Femur (tissue), 1 donor: Measurements from ENCODE around the gene DYNC2H1.
A peak's percentile ranks its signal among the peaks of the same experiment; 100 is the strongest.
"Not testable (repeated sequence)": the region's sequence is repeated elsewhere in the genome, so short reads cannot be mapped to it uniquely, and the experiment has no call there.

Experiments used
- DNase-seq: peaks from one replicate; pipeline ENCODE4 v3.0.0-alpha.2; 2017

The DYNC2H1 gene

DNA sequence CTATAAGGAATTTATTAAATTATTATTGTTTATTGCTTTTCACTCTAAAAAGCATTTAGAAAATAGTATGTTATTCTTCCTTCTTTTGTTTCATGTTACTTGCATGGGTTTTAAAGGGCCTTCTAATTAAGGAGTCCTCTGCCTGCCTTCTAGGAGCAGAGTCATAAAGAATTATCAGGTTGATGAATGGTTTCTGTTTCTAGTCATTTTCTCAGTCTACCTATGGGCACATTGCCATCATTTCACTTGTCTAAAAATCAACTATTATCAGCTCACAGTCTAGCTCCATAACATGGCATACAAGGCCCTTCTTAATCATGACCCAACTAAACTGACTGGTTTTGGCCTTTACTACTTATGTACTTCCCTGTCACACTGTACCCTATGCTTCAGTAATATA, 16.2 kb downstream of the DYNC2H1 start:
- no peak for DNase-seq

DNA sequence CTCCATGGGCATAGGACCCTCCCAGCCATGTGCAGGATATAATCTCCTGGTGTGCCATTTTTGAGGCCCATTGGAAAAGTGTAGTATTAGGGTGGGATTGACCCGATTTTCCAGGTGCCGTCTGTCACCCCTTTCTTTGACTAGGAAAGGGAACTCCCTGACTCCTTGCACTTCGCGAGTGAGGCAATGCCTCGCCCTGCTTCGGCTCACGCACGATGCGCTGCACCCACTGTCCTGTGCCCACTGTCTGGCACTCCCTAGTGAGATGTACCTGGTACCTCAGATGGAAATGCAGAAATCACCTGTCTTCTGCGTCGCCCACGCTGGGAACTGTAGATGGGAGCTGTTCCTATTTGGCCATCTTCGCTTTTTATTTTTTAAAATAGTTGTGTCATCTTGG, 32.8 kb downstream of the DYNC2H1 start:
- DNase-seq = not testable (repeated sequence)

DNA sequence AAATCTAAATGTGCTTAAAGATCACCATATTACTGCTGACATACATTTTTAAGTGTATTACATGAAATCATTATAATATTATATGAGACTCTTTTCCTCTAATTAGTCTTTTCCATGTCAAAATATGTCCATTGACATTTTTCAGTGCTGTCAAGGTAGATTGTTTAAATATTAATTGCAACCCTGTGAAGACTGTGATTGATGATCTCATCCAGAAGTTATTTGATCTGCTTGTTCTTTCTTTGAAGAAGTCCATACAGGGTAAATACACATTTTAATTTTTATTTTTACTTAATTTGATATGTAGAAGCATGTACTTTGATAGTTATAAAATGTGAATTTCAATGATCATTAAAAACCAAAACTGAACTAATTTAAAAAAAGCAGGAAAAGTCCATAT, 38.4 kb downstream of the DYNC2H1 start:
- DNase-seq = no peak

DNA sequence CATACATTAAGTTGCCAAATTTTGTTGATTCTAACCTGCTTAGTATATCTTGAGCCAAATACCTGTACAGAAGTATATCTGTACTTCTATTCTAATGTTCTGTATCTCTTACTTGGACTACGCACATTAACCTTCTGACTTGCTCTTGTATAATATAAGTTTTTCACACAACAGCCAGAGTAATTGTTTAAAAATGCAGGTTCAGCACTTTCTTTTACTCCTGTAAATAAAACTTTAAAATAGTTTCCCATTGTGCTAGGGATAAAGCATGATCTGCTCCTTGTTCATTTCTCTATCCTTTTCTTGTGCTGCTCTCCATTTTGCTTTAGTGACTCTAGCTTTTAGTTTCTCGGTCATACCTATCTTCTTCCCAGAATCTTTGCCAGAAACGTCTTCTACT, 48.3 kb downstream of the DYNC2H1 start:
- no peak for DNase-seq

DNA sequence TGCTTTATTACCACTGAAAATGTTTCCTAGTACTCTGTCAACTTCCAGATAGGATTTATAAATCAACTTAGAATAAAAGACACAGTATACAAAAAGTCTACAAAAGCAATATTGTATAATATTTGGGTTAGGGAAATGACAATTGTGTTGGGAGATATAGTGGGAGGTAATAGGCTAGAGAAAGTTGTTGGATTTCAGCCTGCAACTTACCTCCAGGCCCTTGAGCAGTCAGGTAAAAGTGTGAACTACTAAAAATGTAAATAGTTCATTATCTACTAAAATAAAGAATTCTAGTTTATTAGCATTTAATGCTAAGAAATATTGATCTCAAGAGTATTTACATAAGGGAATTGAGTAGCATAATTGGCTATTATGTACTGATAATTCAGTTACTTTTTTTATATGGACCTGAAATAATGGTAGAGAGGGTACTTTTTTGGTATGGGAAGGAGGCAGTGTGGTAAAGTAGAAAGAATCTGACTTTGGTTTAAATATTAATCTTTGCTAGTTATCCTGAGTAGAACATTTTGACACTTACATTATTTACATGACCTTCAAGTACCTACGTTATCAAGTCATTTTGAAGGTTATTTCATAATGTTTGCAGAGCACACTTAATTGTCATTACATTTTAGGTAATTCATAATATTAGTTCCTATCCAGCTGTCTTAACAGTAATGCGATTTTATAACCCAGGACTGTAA, 55.0 kb downstream of the DYNC2H1 start:
- DNase-seq = no peak

DNA sequence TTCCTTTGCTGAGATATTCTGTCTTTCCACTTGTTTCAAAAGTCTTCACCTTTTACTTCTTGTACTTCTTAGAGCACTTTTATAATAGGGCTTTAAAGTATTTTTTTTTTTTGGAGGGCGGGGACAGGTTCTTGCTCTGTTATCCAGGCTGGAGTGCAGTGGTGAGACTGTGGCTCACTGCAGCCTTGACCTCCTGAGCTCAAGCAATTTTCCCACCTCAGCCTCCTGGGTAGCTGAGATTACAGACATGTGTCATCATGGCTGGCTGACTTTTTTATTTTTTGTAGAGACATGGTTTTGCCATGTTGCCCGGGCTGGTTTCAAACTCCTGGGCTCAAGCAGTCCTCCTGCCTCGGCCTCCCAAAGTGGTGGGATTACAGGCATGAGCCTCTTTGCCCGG, 57.9 kb downstream of the DYNC2H1 start:
- DNase-seq = no peak

DNA sequence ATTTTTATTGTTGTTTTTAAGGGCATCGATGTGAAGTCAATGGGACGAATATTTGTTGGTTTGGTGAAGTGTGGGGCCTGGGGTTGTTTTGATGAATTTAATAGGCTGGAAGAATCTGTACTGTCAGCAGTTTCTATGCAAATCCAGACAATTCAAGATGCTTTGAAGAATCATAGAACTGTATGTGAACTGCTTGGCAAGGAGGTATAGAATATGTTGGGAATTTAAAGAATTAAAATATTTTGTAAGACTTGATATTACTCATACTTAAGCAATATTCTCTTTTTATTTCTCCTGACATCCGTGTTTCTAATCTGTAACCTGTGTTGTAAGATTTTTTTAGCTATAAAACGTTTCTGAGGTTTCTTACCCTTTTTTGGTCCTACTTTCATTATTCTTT, 61.6 kb downstream of the DYNC2H1 start:
- no peak for DNase-seq

DNA sequence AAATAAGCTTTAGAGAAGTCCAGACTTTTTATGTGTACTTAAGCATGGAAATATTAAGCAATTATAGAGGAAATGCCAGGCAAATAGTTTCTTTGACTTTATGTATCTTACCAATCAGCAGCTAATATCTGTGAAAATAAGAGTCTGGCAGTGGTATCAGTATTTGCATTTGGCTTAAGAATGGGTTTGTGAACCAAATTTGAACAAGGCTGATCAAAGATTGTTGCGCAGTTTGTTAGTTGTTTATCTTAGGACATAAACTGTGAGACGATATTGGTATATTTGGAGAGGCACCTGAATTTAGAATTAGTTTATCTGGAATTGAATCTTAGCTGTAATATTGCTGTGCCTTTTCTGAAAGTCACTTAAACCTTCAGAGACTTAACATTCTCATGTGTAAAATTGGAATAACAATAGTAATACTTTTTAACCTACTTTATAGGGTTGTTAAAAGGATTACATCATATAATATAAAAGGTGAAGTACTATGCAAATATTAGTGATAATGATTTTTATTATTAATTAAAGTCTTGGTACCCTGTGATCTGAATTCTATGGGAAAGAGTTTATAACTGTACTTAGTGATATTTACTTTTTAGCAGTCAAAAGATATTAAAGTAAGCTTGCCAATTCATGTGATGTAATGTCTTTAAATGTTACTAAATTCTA, 66.4 kb downstream of the DYNC2H1 start:
- DNase-seq = no peak

DNA sequence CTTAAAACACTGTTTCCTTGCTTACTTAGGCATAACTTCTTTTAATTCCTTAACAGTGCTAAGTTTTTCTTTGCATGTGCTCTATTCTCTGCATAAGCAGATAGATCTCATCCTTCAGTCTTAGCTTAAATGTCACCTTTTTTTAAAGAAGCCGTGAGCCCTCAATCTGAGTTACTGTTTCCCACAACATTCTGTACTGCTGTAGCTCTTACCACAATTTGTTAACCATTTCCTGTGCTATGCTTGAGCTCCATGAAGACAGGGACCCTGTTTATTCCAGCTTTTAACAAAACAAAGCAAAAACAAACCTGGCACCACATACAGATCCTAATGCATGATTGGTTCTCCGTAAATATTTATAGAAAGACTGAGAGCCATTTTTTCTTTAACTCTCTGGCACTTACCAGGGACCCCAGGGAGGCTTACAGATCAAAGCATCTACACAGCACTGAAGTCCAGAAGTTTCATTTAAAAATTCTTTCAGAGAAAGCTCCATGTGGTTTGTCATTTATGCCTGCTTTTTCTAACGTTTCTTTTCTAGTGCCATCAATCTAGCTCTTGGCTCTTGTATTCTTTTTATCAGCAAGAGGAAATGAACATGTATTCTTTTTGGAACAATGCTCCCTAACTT, 74.9 kb downstream of the DYNC2H1 start:
- DNase-seq = no peak

DNA sequence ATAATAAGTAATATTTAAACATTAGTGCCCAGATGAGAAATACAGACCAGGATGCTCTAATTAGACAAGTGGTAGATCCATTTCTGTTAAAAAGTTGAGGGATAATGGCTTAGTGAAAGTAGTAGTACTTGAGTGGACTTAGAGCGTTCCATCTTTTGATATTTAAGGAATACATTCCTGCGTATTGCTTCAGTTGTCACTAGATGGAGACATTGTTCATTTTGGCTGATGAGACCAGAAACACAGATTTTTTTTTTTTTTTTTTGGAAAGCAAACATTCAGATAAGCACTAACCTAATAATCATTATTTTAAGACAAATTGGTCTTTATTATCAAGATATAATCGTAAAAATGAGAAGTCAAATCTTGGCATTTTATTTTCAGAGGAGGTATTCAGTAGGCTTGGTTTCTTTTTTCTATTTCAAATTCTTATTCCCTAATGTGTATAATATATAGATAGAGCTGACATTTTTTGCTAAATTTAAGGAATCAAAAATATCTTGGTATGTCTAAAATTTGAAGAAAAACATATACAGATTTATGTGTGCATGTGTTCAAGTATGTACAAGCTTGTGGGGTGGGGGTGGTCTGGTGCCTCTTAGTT, 92.9 kb downstream of the DYNC2H1 start:
- no peak for DNase-seq

DNA sequence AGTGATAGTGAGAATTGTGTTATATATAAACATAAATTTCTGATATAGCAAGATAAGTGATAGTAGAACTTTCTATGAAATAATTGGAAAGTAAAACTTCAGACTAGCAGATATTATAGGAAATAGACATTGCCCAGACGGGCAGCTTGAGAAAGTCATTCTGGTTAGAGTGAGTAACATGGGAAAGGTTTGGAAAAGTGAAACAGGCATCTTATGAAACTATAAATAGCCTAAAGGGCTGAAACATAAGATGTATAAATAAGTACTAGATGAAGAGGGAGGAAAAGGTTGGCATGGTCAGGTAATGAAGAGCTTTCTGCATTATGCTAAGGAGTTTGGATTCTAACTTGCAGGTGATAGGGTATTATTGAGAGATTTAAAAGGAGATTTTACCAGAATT, 101.3 kb downstream of the DYNC2H1 start:
- no peak for DNase-seq

DNA sequence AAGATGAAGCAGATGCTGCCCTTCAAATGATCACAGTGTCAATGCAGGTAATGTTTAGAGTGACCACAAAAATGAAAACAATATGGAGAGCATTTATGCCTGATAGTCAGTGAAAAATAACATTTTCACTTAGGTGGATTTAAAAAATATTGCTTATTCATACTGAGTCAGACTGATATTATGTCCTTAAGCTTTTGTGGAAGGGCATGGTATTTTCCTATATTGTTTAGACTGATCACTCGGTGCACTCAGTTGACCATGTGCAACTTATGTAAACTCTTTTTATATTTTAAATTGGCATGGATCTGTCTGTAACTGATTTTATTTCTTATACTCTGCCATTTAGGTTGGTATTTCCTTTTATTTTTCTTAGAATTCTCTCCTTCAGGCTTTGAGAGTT, 106.6 kb downstream of the DYNC2H1 start:
- no peak for DNase-seq

DNA sequence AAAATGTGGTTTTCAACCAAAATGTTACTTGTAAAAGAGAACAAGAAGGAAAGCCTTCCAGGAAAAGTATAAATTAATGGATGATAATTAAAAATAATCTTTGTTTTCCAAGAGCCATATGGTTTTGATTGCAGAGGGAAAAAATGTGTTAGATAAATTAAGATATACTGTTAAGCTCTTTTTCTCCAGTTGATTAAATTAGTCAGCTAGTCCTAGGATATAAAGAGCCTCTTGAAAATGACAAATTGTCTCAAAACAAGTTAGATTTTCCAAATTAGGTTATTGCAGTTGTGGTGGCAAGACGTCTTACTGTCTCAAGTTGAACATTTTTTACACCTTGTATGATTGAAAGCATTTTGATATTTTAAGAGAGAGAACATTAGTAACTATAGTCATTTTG, 110.9 kb downstream of the DYNC2H1 start:
- DNase-seq = no peak

DNA sequence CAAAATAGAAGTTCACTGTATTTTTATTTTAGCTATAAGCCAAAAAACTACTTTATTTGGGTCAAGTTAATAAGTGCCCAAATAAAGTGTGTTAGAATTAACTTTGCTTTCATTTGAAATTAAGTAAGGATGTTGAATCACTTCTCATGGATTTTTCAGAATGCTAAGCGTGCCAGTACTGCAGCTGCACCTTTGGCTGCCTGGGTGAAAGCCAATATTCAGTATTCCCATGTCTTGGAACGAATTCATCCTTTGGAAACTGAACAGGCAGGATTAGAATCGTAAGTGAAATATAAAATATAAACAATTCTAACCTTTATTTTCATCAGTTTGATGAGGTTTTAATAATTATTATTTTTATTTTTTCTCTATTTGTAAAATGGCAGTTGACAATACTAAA, 113.6 kb downstream of the DYNC2H1 start:
- peak; percentile 28 for DNase-seq

DNA sequence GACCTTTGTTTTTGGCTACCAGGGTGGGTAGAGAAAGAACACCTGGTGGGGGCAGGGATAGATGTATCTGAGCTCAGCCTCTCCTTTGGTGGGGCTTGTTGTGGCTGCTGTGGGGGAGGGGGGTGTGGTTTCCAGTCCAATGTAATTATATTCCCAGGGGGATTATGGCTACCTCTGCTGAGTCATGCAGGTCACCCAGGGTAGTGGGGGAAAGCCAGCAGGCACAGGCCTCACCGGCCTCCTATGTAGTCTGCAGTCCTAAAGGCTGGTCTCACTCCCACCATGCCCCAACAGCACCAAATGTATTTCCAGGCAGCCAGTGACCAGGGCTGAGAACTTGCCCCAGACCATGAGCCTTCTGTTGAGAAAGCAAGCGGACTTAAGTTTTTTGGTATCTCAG, 119.6 kb downstream of the DYNC2H1 start:
- no peak for DNase-seq

DNA sequence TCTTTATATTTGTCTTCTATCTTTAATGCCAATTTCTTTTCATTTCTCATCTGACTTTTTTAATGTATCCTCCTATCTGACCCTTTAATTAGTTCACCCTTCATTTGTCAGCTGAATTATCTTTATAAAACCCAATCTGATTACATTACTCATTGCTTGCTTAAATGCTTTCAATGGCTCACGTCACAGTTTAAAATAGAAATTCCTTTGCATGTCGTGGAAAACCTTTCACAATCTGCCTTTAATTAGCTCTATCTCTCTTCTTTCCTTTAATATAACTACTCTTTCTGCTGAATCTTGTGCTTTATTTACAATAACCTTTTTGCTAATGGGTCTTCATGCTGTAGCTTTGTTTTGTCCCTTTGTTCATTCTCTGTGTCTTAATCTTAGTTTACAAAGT, 125.7 kb downstream of the DYNC2H1 start:
- no peak for DNase-seq

DNA sequence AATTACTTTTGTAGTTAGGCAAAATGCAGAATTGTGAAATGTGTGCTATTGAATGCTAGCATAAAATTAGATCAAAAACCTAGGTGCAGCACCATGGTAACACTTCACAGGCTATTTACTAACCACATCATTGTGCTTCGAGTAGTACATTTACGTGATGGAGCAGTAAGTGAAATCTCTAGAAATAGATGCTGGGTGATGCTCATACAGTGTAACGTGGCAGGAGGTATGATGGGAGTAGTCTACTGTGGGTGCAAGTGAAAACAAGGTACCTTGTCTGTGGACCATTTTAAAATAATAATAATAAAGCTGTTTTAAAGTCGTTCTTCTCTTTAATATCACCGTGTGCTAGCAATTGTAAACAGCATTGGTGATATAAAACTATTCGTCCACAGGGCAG, 132.3 kb downstream of the DYNC2H1 start:
- no peak for DNase-seq

DNA sequence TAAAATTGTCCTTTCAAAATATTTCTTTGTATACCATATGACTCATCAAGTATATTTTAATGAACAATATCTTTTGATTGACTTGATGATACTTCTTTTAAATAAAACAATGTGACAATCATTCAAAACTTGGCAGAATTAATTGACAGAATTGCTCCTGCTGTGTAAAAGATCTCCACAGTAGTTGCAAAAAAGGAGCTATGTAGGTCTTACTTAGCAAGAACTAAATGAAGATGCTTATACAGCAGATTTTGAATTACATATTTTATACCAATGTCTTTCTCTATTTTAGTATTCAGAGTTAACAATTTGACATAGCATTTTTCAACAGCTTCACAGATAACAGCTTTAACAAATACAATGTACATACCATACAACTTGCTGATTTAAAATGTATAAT, 144.9 kb downstream of the DYNC2H1 start:
- no peak for DNase-seq

DNA sequence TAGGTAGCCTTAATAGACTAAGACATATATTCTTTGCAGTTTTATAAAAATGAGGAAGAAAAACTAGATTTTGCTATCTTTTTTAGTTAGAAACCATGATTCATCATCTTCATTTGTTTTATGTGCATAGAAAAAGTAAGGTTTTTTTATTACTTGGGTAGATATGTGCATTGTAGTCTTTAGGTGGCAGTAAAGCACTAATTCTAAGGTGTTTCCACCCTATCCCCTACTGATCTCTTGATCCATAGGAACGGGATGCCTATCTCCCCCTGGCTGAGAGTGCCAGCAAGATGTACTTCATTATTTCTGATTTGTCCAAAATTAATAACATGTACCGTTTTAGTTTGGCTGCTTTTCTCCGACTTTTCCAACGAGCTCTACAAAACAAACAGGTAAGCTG, 148.1 kb downstream of the DYNC2H1 start:
- DNase-seq = no peak

DNA sequence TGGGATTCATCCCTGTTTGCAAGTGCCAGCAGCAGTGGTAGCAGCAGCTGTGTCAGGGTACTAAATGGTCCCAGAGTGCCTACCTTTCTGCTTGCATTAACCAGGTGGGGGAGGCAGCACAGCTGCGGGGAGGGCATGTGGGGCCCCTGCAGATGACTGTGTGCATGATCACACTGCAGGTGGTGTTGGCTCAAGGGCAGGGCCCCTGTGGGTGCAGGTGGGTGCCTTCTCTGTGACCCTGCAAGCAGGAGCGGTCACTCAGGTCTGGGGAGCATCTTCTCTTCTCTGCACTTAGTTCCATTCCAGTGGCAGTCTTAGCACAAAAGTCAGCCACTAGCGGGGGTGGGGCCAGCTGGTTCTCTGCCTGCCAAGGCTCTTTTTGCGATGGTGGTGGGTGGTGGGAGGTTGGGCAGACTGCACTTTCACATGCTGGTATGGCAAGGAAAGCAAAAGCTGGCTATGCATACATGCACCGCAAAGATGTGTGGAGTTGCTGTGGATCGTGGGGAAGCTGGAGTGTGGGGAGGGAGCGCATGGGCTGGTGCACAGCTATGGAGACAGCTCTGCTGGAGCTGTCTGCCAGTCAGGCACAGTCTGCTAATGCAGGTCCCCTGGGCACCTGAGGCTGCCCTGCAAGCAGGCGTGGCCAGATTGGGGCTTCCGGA, 157.1 kb downstream of the DYNC2H1 start:
- no peak for DNase-seq

DNA sequence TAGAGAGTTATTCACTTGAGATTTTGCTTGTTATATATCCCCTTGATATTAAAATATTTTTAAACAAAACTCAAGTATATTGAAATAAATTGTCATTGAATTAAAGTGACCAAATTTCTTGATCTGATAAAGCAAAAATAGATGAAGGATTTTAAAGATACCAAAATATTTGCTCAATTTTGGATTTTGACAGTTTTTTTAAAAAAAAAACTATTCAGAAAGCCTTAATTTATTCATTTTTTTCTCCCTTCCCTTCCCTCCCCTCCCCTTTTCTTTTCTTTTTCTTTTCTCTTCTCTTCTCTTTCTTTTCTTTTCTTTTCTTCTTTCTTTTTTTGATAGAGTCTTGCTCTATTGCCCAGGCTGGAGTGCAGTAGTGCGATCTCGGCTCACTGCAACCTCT, 163.7 kb downstream of the DYNC2H1 start:
- no peak for DNase-seq

DNA sequence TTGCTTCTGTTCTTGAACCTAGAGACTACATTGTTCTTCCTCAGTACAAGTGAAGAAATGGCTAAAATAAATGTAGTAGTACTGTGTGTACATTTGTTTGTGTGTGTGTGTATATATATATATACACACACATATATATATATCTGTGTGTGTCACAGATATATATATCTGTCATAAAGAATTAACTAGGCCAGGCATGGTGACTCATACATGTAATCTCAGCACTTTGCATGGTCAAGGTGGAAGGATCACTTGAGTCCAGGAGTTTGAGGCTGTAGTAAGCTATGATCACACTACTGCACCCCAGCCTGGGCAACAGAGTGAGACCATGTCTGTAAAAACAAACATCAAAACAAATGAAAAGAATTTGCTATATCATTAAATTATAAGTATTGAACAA, 164.8 kb downstream of the DYNC2H1 start:
- DNase-seq = no peak

DNA sequence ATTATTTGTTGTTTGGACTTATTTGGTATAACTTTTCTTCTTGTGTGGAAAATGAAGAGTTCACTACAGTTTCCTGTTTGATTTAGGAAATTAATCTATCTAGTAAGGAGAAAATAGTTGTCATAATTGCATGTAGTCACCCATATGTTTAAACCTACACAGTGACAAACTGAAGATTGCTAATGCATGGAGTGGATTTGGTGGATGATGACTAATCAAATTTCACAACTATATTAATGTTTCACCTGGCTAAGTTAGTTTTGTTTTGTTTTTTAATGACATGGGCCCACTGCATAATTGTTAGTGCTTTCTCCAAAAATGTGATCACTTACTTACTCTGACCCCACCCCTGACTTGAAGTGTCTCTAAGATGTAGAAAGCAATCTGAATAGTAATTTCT, 170.6 kb downstream of the DYNC2H1 start:
- DNase-seq = no peak

DNA sequence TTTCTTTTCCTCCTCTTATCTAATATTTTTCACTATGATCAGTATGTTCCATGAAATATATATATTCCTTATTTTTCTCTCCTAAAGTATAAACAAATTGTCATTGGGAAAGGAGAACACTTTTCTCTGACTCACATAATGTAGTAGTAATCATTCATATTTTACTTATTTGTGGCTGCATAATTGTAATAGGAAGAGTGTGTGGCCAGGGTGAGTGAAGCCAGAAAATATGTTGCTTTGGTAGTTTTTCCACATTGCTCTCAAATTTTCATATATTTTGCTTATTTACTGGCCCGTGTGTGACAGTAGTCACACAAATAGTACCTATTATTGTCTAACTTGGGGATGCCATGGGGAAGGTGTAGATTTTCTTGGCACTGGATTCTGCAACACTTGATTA, 172.1 kb downstream of the DYNC2H1 start:
- no peak for DNase-seq
